PFSK-1 (cell line): ENCODE results near the gene TTC3.

Experiments
- REST ChIP-seq, 2 experiments: IDR thresholded peaks; 2 replicates each; pipeline versions ENCODE4 v1.6.1 to v1.8.0; 2011 to 2012; ENCODE audit warnings: low read depth in 2 of 2, low read length in 2 of 2, control low read depth in 1 of 2, inconsistent platforms in 1 of 2, mild to moderate bottlenecking in 1 of 2, moderate library complexity in 1 of 2; ENCODE audit not compliant: insufficient read depth in 1 of 2
- TAF1 ChIP-seq: IDR thresholded peaks from 2 replicates; pipeline ENCODE4 v1.6.1; 2012; ENCODE audit warnings: low read length, control low read depth, borderline replicate concordance; ENCODE audit not compliant: insufficient read depth

- TF ChIP-seq TAF1, result no peak
- no peak for TF ChIP-seq REST (IDR thresholded peaks at IDR 0.05; ENCODE audit: insufficient read depth in 1 of 2, low read depth in 2 of 2, low read length in 2 of 2)
These were observed 172.1 kb downstream of the TTC3 start for GRCh38 chr21:37245151-37245550.
